Measurements from ENCODE around the gene CCDC170. TPM values are rescaled to one million over a fixed set of nuclear protein-coding genes. Genes with fewer than 3 reads are reported as not detected.
A peak's percentile ranks its signal among the peaks of the same experiment; 100 is the strongest.
"Not testable (repeated sequence)": the region's sequence is repeated elsewhere in the genome, so short reads cannot be mapped to it uniquely, and the experiment has no call there.

The CCDC170 gene
- total RNA-seq, 2 donors from 2014 or later = 0.67 to 1.7 TPM

GRCh38 chr6:151490996-151491395 lies 2.8 kb upstream of the CCDC170 start:
- intact Hi-C loops (cut with DNase I, micrococcal nuclease) = no loop called here
- DNase-seq (no peak), ATAC-seq (no peak)

GRCh38 chr6:151493161-151493803 lies 535 bp upstream of the CCDC170 start:
- no peak for DNase-seq
- intact Hi-C loops (cut with DNase I, micrococcal nuclease) = no loop called here
- peak; percentile 7 for ATAC-seq

GRCh38 chr6:151494235-151494935 lies 568 bp downstream of the CCDC170 start:
- no peak for ATAC-seq
- intact Hi-C loops (cut with DNase I, micrococcal nuclease) = no loop called here
- peak in 1 of 2 donors; percentile 29 for DNase-seq

GRCh38 chr6:151494936-151495320 lies 1.1 kb downstream of the CCDC170 start:
- no peak for ATAC-seq
- no peak for DNase-seq
- intact Hi-C loops (cut with DNase I, micrococcal nuclease) = no loop called here

GRCh38 chr6:151495380-151495779 lies 1.6 kb downstream of the CCDC170 start:
- DNase-seq (no peak), ATAC-seq (no peak)
- intact Hi-C loops (cut with DNase I, micrococcal nuclease) = no loop called here

GRCh38 chr6:151497905-151498304 lies 4.1 kb downstream of the CCDC170 start:
- ATAC-seq = no peak
- intact Hi-C loops (cut with DNase I, micrococcal nuclease) = no loop called here
- DNase-seq = no peak

GRCh38 chr6:151498327-151498726 lies 4.5 kb downstream of the CCDC170 start:
- ATAC-seq (no peak), DNase-seq (no peak)
- intact Hi-C loops (cut with DNase I, micrococcal nuclease) = no loop called here

GRCh38 chr6:151499551-151499950 lies 5.7 kb downstream of the CCDC170 start:
- intact Hi-C loops (cut with DNase I, micrococcal nuclease) = no loop called here
- ATAC-seq (no peak), DNase-seq (no peak)

GRCh38 chr6:151501511-151502136 lies 7.8 kb downstream of the CCDC170 start:
- no peak for ATAC-seq
- intact Hi-C loops (cut with DNase I, micrococcal nuclease) = no loop called here
- DNase-seq = no peak

GRCh38 chr6:151502499-151502898 lies 8.7 kb downstream of the CCDC170 start:
- DNase-seq (no peak), ATAC-seq (no peak)
- intact Hi-C loops (cut with DNase I, micrococcal nuclease) = no loop called here

- intact Hi-C loops (cut with DNase I, micrococcal nuclease) = no loop called here
- ATAC-seq = no peak
- DNase-seq = no peak
Measured at GRCh38 chr6:151506761-151507160, 12.9 kb downstream of the CCDC170 start.

GRCh38 chr6:151509048-151509447 lies 15.2 kb downstream of the CCDC170 start:
- intact Hi-C loops (cut with DNase I, micrococcal nuclease) = no loop called here
- DNase-seq (no peak), ATAC-seq (no peak)

GRCh38 chr6:151512481-151512880 lies 18.7 kb downstream of the CCDC170 start:
- intact Hi-C loops (cut with DNase I, micrococcal nuclease) = no loop called here
- ATAC-seq = no peak
- no peak for DNase-seq

GRCh38 chr6:151514000-151514730 lies 20.3 kb downstream of the CCDC170 start:
- intact Hi-C loops (cut with DNase I, micrococcal nuclease) = no loop called here
- ATAC-seq = no peak
- DNase-seq = no peak

- DNase-seq; ATAC-seq; intact Hi-C loops (cut with DNase I, micrococcal nuclease): not testable (repeated sequence)
Measured at GRCh38 chr6:151518992-151519391, 25.2 kb downstream of the CCDC170 start.

- ATAC-seq = no peak
- intact Hi-C loops (cut with DNase I, micrococcal nuclease) = no loop called here
- DNase-seq = no peak
Measured at GRCh38 chr6:151523034-151523433, 29.2 kb downstream of the CCDC170 start.

- intact Hi-C loops (cut with DNase I, micrococcal nuclease) = no loop called here
- no peak for ATAC-seq
- DNase-seq = no peak
Measured at GRCh38 chr6:151524059-151524458, 30.2 kb downstream of the CCDC170 start.

- DNase-seq (no peak), ATAC-seq (no peak)
- intact Hi-C loops (cut with DNase I, micrococcal nuclease) = no loop called here
Measured at GRCh38 chr6:151534576-151534975, 40.8 kb downstream of the CCDC170 start.

- intact Hi-C loops (cut with DNase I, micrococcal nuclease) = no loop called here
- no peak for ATAC-seq
Measured at GRCh38 chr6:151535476-151536187, 41.8 kb downstream of the CCDC170 start.

More at GRCh38 chr6:151535476-151536187, 41.8 kb downstream of the CCDC170 start:
- DNase-seq = no peak

Measured in left colon (tissue), 2 donors.